ENCODE measurements around the gene GMFB.

Gene GMFB

DNA sequence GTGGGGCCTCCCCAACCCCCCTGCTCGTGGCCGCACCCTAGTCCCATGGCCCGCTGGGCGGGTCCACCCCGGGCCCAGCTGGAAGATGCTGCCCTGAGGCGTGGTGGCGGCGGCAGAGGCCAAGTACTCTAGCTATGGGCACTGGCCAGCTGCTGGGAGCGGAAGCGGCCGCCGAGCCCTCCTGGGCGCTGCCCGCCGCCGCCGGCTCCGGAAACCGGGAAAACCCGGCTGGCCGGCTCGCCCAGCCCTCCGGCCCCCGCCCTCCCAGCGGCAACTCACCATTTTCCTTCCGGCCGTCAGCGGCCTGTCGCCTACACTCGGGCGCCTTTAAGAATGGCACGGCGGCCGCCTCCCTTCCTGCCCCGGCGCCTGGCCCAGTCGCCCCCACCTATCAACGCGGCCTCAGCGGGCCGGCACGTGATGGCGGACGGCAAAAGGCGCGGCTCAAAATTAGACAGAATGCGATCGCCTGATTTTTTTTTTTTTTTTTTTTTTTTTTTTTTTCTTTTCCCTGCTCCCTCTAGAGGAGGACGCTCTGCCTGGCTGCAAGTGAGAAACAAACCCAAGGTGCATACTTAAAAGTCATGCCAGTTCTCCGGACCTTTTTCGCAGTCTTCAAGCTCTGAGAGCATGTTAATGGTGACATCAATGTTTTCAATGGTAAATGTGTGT lies at the start of gene GMFB:
Gene GMFB, minus strand, starts transcription at position 335 of the 672 bp plus-strand sequence. Its CDS starts 53 bp downstream, at position 282.
- peak; percentile 84 for DNase-seq (ENCODE audit: extremely low spot score)

GRCh38 chr14:54538055-54538454 lies 49.3 kb upstream of the GMFB start:
- POLR2A ChIA-PET: no interaction called here
- no peak for TF ChIP-seq ZNF384 (IDR thresholded peaks at IDR 0.05)
- TF ChIP-seq CTBP1 (IDR thresholded peaks at IDR 0.05; ENCODE audit: borderline replicate concordance): no peak
- no peak for TF ChIP-seq SUZ12 (IDR thresholded peaks at IDR 0.05)
- TF ChIP-seq ELF4 (IDR thresholded peaks at IDR 0.05): no peak
- TF ChIP-seq BHLHE40 (IDR thresholded peaks at IDR 0.05; ENCODE audit: borderline replicate concordance): no peak
- DNase-seq (ENCODE audit: extremely low spot score): no peak
- CTCF ChIA-PET: no interaction called here

More for the DNA sequence above, at the start of gene GMFB:
- TF ChIP-seq ZNF384 (IDR thresholded peaks at IDR 0.05): peak; percentile 100
- TF ChIP-seq L3MBTL2 (conservative IDR thresholded peaks at IDR 0.05): peak; percentile 66
- TF ChIP-seq HDGF (IDR thresholded peaks at IDR 0.05; ENCODE audit: borderline replicate concordance): no peak
- TF ChIP-seq, protein P1, sequence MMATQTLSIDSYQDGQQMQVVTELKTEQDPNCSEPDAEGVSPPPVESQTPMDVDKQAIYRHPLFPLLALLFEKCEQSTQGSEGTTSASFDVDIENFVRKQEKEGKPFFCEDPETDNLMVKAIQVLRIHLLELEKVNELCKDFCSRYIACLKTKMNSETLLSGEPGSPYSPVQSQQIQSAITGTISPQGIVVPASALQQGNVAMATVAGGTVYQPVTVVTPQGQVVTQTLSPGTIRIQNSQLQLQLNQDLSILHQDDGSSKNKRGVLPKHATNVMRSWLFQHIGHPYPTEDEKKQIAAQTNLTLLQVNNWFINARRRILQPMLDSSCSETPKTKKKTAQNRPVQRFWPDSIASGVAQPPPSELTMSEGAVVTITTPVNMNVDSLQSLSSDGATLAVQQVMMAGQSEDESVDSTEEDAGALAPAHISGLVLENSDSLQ (IDR thresholded peaks at IDR 0.05): peak; percentile 42; the same call in 1 of the 2 replicates
- POLR2A ChIA-PET: interaction anchor here (1.0 to 2.0 kb wide), 10 partner anchors 19 to 122 kb away, joined by 3 to 12 read pairs (median 4); partner anchors contain the start of genes CDKN3 and CGRRF1
- CTCF ChIA-PET: interaction anchor here (0.6 to 0.7 kb wide), 2 partner anchors 73 to 423 kb away, joined by 4 to 9 read pairs; no protein-coding TSS in a partner anchor

DNA sequence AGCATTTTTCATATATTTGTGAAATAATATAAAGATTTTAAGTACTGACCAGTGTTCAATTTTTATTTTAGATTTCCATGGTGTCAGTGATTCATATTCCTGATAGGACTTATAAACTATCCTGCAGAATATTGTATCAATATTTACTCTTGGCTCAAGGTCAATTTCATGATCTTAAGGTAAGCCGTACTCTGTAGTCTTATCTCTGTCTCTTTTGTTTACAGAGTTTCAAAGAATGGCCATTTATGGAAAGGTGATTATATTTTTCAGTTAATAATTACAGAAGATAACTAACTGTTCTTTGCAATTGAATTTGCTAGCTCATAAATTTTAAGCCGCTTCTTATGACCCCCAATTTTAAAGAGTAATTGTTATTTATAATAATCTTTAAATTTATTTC lies 48.9 kb upstream of the GMFB start:
- ChIA-PET CTCF (no interaction called here), POLR2A (no interaction called here)
- TF ChIP-seq CTBP1 (IDR thresholded peaks at IDR 0.05; ENCODE audit: borderline replicate concordance): no peak
- TF ChIP-seq FOXM1 (IDR thresholded peaks at IDR 0.05; ENCODE audit: borderline replicate concordance): no peak
- no peak for TF ChIP-seq LEF1 (IDR thresholded peaks at IDR 0.05; ENCODE audit: borderline replicate concordance)
- no peak for TF ChIP-seq NFRKB (IDR thresholded peaks at IDR 0.05)
- TF ChIP-seq, protein P1 (IDR thresholded peaks at IDR 0.05): no peak
- TF ChIP-seq TARDBP (IDR thresholded peaks at IDR 0.05): no peak
- TF ChIP-seq ZNF384 (IDR thresholded peaks at IDR 0.05): no peak
- no peak for TF ChIP-seq ARNT (IDR thresholded peaks at IDR 0.05)
- no peak for TF ChIP-seq FOXK2 (IDR thresholded peaks at IDR 0.05)
- no peak for TF ChIP-seq BHLHE40 (IDR thresholded peaks at IDR 0.05; ENCODE audit: borderline replicate concordance)
- no peak for TF ChIP-seq FOXA1 (IDR thresholded peaks at IDR 0.05)
- no peak for TF ChIP-seq SUZ12 (IDR thresholded peaks at IDR 0.05)
- no peak for TF ChIP-seq L3MBTL2 (conservative IDR thresholded peaks at IDR 0.05)
- TF ChIP-seq ELF4 (IDR thresholded peaks at IDR 0.05): no peak
- no peak for TF ChIP-seq HDGF (IDR thresholded peaks at IDR 0.05; ENCODE audit: borderline replicate concordance)
- TF ChIP-seq SP1 (IDR thresholded peaks at IDR 0.05): no peak
- no peak for DNase-seq (ENCODE audit: extremely low spot score)

GRCh38 chr14:54535646-54536045 lies 46.9 kb upstream of the GMFB start:
- POLR2A ChIA-PET: no interaction called here
- DNase-seq (ENCODE audit: extremely low spot score): no peak
- no peak for TF ChIP-seq FOXA1 (IDR thresholded peaks at IDR 0.05)
- TF ChIP-seq SUZ12 (IDR thresholded peaks at IDR 0.05): no peak
- no peak for TF ChIP-seq NFRKB (IDR thresholded peaks at IDR 0.05)
- TF ChIP-seq TARDBP (IDR thresholded peaks at IDR 0.05): no peak
- TF ChIP-seq BHLHE40 (IDR thresholded peaks at IDR 0.05; ENCODE audit: borderline replicate concordance): no peak
- TF ChIP-seq SP1 (IDR thresholded peaks at IDR 0.05): no peak
- TF ChIP-seq HDGF (IDR thresholded peaks at IDR 0.05; ENCODE audit: borderline replicate concordance): no peak
- no peak for TF ChIP-seq LEF1 (IDR thresholded peaks at IDR 0.05; ENCODE audit: borderline replicate concordance)
- TF ChIP-seq L3MBTL2 (conservative IDR thresholded peaks at IDR 0.05): no peak
- no peak for TF ChIP-seq CTBP1 (IDR thresholded peaks at IDR 0.05; ENCODE audit: borderline replicate concordance)
- TF ChIP-seq ELF4 (IDR thresholded peaks at IDR 0.05): no peak
- TF ChIP-seq FOXM1 (IDR thresholded peaks at IDR 0.05; ENCODE audit: borderline replicate concordance): no peak
- no peak for TF ChIP-seq ZNF384 (IDR thresholded peaks at IDR 0.05)
- CTCF ChIA-PET: no interaction called here

GRCh38 chr14:54535126-54535525 lies 46.3 kb upstream of the GMFB start:
- ChIA-PET POLR2A (no interaction called here), CTCF (interaction anchor here (0.6 kb wide), 1 partner anchor 28 kb away, joined by 4 read pairs; no protein-coding TSS in a partner anchor)
- DNase-seq (ENCODE audit: extremely low spot score): no peak
- TF ChIP-seq ARNT (IDR thresholded peaks at IDR 0.05): no peak
- no peak for TF ChIP-seq BHLHE40 (IDR thresholded peaks at IDR 0.05; ENCODE audit: borderline replicate concordance)
- no peak for TF ChIP-seq FOXK2 (IDR thresholded peaks at IDR 0.05)
- no peak for TF ChIP-seq HDGF (IDR thresholded peaks at IDR 0.05; ENCODE audit: borderline replicate concordance)
- TF ChIP-seq NFRKB (IDR thresholded peaks at IDR 0.05): no peak
- no peak for TF ChIP-seq L3MBTL2 (conservative IDR thresholded peaks at IDR 0.05)
- TF ChIP-seq CTBP1 (IDR thresholded peaks at IDR 0.05; ENCODE audit: borderline replicate concordance): no peak
- TF ChIP-seq TARDBP (IDR thresholded peaks at IDR 0.05): no peak
- no peak for TF ChIP-seq ZNF384 (IDR thresholded peaks at IDR 0.05)
- TF ChIP-seq, protein P1 (IDR thresholded peaks at IDR 0.05): no peak
- no peak for TF ChIP-seq FOXM1 (IDR thresholded peaks at IDR 0.05; ENCODE audit: borderline replicate concordance)
- TF ChIP-seq SUZ12 (IDR thresholded peaks at IDR 0.05): no peak
- TF ChIP-seq SP1 (IDR thresholded peaks at IDR 0.05): no peak
- TF ChIP-seq FOXA1 (IDR thresholded peaks at IDR 0.05): no peak
- TF ChIP-seq ELF4 (IDR thresholded peaks at IDR 0.05): no peak
- TF ChIP-seq LEF1 (IDR thresholded peaks at IDR 0.05; ENCODE audit: borderline replicate concordance): no peak

DNA sequence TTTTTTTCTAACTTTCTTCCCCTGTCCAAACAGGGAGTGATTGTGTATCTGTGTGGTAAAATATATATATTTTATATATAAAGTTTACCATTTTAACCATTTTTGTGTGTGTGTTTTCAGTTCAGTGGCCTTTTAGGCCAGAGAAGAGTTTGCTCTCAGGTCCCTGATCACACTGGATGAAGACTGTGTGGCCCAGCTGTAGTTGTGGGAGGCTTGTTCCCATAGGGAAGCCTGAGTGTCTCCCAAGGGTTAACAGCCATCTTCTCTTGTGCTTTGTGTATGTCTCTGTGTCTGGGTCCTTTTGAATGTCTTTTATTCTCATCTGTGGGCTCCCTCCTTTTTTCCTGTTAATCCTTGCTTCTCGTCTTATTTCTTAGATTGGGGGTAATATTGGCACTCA lies 44.3 kb upstream of the GMFB start:
- TF ChIP-seq, protein P1 (IDR thresholded peaks at IDR 0.05): no peak
- no peak for DNase-seq (ENCODE audit: extremely low spot score)
- CTCF ChIA-PET: no interaction called here
- POLR2A ChIA-PET: interaction anchor here (1.4 kb wide), 1 partner anchor 33 kb away, joined by 4 read pairs; no protein-coding TSS in a partner anchor

All from HEK293T (cell line).